OCI-LY7 (cell line): ENCODE data around the gene CITED2. TPM values are rescaled to one million over a fixed set of nuclear protein-coding genes. Genes with fewer than 3 reads are reported as not detected.
A peak's percentile ranks its signal among the peaks of the same experiment; 100 is the strongest.

Source experiments
- BruUV-seq: library from RNA; stranded (reverse); fragments of 400-500 nt; replicated peaks from 2 replicates; lab custom pipeline; 2021; lab: Mats Ljungman, UMichigan
- CTCF ChIA-PET: fragments of 300-600 bp; sonication (Branson Sonifier 250); formaldehyde crosslinking; loops from one replicate; lab custom pipeline; 2022; ENCODE audit warnings: antibody characterized with exemption; ENCODE audit not compliant: unreplicated experiment; lab: Charles Lee
- POLR2A ChIA-PET: fragments of 300-600 bp; sonication (Branson Sonifier 250); formaldehyde crosslinking; loops from one replicate; lab custom pipeline; 2022; ENCODE audit warnings: antibody characterized with exemption; lab: Charles Lee
- DNase-seq: peaks from one replicate; pipeline ENCODE4 v3.0.0-alpha.2; 2015; ENCODE audit warnings: low spot score
- H2AFZ ChIP-seq: fragments of 200-600 bp; sonication (generic), shearing (Covaris generic); 2 replicates; pipeline ENCODE4 v1.6.1; 2014; ENCODE audit warnings: mild to moderate bottlenecking, antibody characterized with exemption, low read length, moderate library complexity
- H3K27ac ChIP-seq: fragments of 200-600 bp; sonication (generic); 2 replicates; pipeline ENCODE4 v1.5.1; 2014; ENCODE audit warnings: mixed run types, low read depth, mild to moderate bottlenecking, moderate library complexity, low read length, inconsistent platforms; ENCODE audit not compliant: poor library complexity, severe bottlenecking
- H3K36me3 ChIP-seq: fragments of 200-600 bp; sonication (generic); 2 replicates; pipeline ENCODE4 v1.6.1; 2014; ENCODE audit warnings: mild to moderate bottlenecking, antibody characterized with exemption, low read length, moderate library complexity, mixed read lengths; ENCODE audit not compliant: insufficient read depth
- H3K4me1 ChIP-seq: fragments of 200-600 bp; sonication (generic); 2 replicates; pipeline ENCODE4 v1.5.1; 2014; ENCODE audit warnings: mild to moderate bottlenecking, low read length; ENCODE audit not compliant: insufficient read depth, poor library complexity, severe bottlenecking
- H3K4me2 ChIP-seq: fragments of 200-600 bp; sonication (generic); 2 replicates; pipeline ENCODE4 v1.6.1; 2014; ENCODE audit warnings: mild to moderate bottlenecking, low read length
- H3K4me3 ChIP-seq: fragments of 200-600 bp; sonication (generic); 2 replicates; pipeline ENCODE4 v1.5.1; 2014; ENCODE audit warnings: mild to moderate bottlenecking, low read depth, low read length; ENCODE audit not compliant: poor library complexity, severe bottlenecking
- H3K79me2 ChIP-seq: fragments of 200-600 bp; sonication (generic); 2 replicates; pipeline ENCODE4 v1.6.1; 2016; ENCODE audit warnings: low read depth, mild to moderate bottlenecking, low read length, moderate library complexity, mixed read lengths; ENCODE audit not compliant: insufficient read depth
- H3K9me2 ChIP-seq: fragments of 200-600 bp; sonication (generic); 2 replicates; pipeline ENCODE4 v1.6.1; 2016; ENCODE audit warnings: mild to moderate bottlenecking, low read length, mixed read lengths; ENCODE audit not compliant: insufficient read depth
- H3K9me3 ChIP-seq: fragments of 200-600 bp; sonication (generic); 2 replicates; pipeline ENCODE4 v1.6.1; 2014; ENCODE audit warnings: mild to moderate bottlenecking, mixed run types, low read length, mixed read lengths
- H4K20me1 ChIP-seq: fragments of 200-600 bp; sonication (generic); 2 replicates; pipeline ENCODE4 v1.6.1; 2014; ENCODE audit warnings: mild to moderate bottlenecking, antibody characterized with exemption, low read length, moderate library complexity, mixed read lengths; ENCODE audit not compliant: insufficient read depth
- EZH2phosphoT487 ChIP-seq: fragments of 200-600 bp; sonication (generic); IDR thresholded peaks from 2 replicates; pipeline ENCODE4 v1.6.1; 2018; ENCODE audit warnings: low read depth, borderline replicate concordance, mild to moderate bottlenecking, mixed run types, antibody characterized with exemption, low read length, moderate library complexity, mixed read lengths
- intact Hi-C: fragments of 100-400 bp; cut with micrococcal nuclease; formaldehyde crosslinking; loops from one replicate; pipeline ENCODE4 v1.10.0; 2022; ENCODE audit not compliant: unreplicated experiment
- total RNA-seq, 2 experiments: library from RNA; depleted of rRNA in 1 of 2; stranded (reverse); fragments of >200 nt in 1 of 2; shearing (Covaris generic) in 1 of 2; gene quantifications; 2 replicates each; pipeline ENCODE4 v1.2.3, GENCODE V29; 2014 to 2022
- TF ChIP-seq, protein P1 (sequence below): fragments of 200-600 bp; sonication (generic); conservative IDR thresholded peaks from 2 replicates; pipeline ENCODE4 v1.5.1; 2014; ENCODE audit warnings: mild to moderate bottlenecking, antibody characterized with exemption, low read length, moderate library complexity, mixed read lengths

The CITED2 gene
- total RNA-seq, 2 experiments from 2014 or later = 35.0 to 40.1 TPM

DNA sequence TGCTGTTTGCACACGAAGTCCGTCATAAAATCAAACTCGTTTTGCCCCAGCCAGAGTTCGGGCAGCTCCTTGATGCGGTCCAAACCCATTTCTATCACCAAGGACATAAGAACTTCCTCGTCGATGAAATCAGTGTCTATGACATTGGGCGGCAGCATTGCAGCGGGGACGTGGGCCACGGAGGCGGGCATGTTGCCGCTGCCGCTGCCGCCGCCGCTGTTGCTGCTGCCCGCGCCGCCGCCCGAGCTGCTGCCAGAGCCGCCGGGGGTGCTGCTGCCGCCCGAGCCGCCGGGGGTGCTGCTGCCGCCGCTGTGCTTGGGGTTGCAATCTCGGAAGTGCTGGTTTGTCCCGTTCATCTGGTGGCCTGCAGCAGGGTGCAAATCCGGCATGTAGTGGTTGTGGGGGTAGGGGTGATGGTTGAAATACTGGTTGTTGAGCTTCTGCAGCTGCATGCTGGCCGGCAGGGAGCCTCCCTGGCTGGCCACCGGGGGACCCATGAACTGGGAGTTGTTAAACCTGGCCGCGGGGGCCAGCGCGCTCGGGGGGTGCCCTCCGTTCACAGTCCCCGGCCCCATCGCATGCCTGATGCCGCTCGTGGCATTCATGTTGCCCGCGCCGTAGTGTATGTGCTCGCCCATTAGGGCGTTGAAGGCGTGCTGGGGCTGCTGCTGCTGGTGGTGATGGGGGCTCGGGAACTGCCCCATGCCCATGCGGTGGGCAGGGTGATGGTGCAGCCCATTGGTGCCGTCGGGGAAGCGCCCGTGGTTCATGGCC is 1.1 kb downstream of the CITED2 start:
- H3K9me3 ChIP-seq = no peaks in the 10 kb centered on the region
- H4K20me1 ChIP-seq = peaks cover 16% of the 10 kb centered on the region
- peak overlapping the region; percentile 94 for H3K4me2 ChIP-seq
- peak; percentile 88 for DNase-seq
- H2AFZ ChIP-seq = peak overlapping the region; percentile 9; the same call in 1 of the 2 replicates
- no peaks in the 10 kb centered on the region for H3K9me2 ChIP-seq
- H3K27ac ChIP-seq = peak overlapping the region; percentile 92
- H3K4me1 ChIP-seq = peaks cover 30% of the 10 kb centered on the region
- TF ChIP-seq EZH2phosphoT487 = no peak
- TF ChIP-seq, protein P1, sequence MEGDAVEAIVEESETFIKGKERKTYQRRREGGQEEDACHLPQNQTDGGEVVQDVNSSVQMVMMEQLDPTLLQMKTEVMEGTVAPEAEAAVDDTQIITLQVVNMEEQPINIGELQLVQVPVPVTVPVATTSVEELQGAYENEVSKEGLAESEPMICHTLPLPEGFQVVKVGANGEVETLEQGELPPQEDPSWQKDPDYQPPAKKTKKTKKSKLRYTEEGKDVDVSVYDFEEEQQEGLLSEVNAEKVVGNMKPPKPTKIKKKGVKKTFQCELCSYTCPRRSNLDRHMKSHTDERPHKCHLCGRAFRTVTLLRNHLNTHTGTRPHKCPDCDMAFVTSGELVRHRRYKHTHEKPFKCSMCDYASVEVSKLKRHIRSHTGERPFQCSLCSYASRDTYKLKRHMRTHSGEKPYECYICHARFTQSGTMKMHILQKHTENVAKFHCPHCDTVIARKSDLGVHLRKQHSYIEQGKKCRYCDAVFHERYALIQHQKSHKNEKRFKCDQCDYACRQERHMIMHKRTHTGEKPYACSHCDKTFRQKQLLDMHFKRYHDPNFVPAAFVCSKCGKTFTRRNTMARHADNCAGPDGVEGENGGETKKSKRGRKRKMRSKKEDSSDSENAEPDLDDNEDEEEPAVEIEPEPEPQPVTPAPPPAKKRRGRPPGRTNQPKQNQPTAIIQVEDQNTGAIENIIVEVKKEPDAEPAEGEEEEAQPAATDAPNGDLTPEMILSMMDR = peak; percentile 69
- intact Hi-C loops = loop anchor here (5.0 kb wide), 1 partner anchor 601 kb away; the partner anchor contains the start of gene CCDC28A
- H3K4me3 ChIP-seq = peak overlapping the region; percentile 92
- CTCF ChIA-PET = interaction anchor here (0.6 to 1.7 kb wide), 6 partner anchors 36 to 268 kb away, joined by 3 to 4 read pairs (median 3); no protein-coding TSS in a partner anchor
- no TSS peak for BruUV-seq
- peaks cover 29% of the 10 kb centered on the region for H3K36me3 ChIP-seq
- peaks cover 26% of the 10 kb centered on the region for H3K79me2 ChIP-seq
- POLR2A ChIA-PET = interaction anchor here (0.5 to 4.4 kb wide), 19 partner anchors 9 to 604 kb away, joined by 3 to 30 read pairs (median 6); no protein-coding TSS in a partner anchor

DNA sequence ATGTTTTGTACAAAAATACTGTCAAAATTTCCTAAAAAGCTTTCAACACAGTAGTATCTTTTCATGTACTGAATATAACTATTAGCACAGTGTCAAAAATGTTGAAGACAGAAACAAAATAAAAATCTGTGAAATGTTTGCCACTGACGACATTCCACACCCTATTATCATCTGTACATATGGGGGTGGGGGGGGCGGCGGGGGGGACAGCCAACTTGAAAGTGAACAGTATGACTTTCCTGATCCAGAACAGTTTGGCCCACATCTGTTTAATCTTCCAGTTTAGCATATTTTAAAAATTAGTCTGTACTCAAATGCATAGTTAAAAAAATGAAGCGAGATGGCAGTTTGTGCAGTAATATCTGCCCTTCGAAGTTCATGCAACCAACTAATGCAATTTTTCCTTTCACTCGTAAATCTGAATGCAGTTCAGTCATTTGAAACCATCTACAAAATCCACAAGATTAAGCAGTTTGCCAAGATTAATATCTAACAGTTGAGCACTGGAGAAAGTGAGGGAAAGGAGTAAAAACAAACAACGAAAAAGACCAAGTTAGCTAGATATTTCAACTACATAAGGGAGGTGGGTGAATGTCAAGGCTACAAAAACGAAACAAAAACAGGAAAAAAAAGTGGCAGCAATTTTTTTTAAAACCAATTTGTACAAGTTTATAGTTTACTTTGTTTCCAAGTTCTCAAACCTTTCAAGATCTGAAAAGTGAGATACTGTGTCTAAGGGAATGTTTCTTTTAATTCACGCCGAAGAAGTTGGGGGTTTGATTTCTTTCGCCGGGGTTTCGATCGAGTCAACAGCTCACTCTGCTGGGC is 1.9 kb downstream of the CITED2 start:
- Histone ChIP-seq H3K9me3 (no peaks in the 10 kb centered on the region), H2AFZ (no peak overlapping the region), H3K4me3 (peak overlapping the region; percentile 92), H3K36me3 (peaks cover 29% of the 10 kb centered on the region), H3K4me2 (peak overlapping the region; percentile 94), H3K79me2 (peaks cover 26% of the 10 kb centered on the region), H3K27ac (peak overlapping the region; percentile 92), H4K20me1 (peaks cover 16% of the 10 kb centered on the region), H3K9me2 (no peaks in the 10 kb centered on the region), H3K4me1 (peaks cover 30% of the 10 kb centered on the region)
- intact Hi-C loops = loop anchor here (5.0 kb wide), 1 partner anchor 600 kb away; the partner anchor contains the start of gene CCDC28A
- POLR2A ChIA-PET = interaction anchor here (0.5 to 4.4 kb wide), 10 partner anchors 17 to 247 kb away, joined by 3 to 30 read pairs (median 4); no protein-coding TSS in a partner anchor
- no peak for DNase-seq
- CTCF ChIA-PET = interaction anchor here (0.7 to 1.7 kb wide), 6 partner anchors 35 to 153 kb away, joined by 3 to 4 read pairs (median 3); no protein-coding TSS in a partner anchor
- BruUV-seq = no TSS peak
- TF ChIP-seq, protein P1 = no peak
- TF ChIP-seq EZH2phosphoT487 = no peak
